HepG2 (cell line): Measurements from ENCODE around the gene RABGGTA. TPM values are rescaled to one million over a fixed set of nuclear protein-coding genes. Genes with fewer than 3 reads are reported as not detected.

ENCODE experiments used
- AGO1 ChIP-seq: fragments of 200-400 bp; formaldehyde crosslinking; IDR thresholded peaks from 2 replicates; pipeline ENCODE4 v1.6.1; 2017; ENCODE audit warnings: mild to moderate bottlenecking, low read depth, low read length, moderate library complexity; ENCODE audit not compliant: poor library complexity, severe bottlenecking
- ATF4 ChIP-seq, 2 experiments: fragments of 450-650 bp in 1 of 2; sonication (generic) in 1 of 2; formaldehyde crosslinking; IDR thresholded peaks; 2 replicates each; pipeline versions ENCODE4 v1.5.0 to v1.8.0; 2020 to 2022; ENCODE audit warnings: mild to moderate bottlenecking in 1 of 2, missing genetic modification reagents in 1 of 2
- CERS6 ChIP-seq: sonication (generic); formaldehyde crosslinking; IDR thresholded peaks from 2 replicates; pipeline ENCODE4 v1.5.0; 2020; ENCODE audit warnings: missing genetic modification reagents
- FOXP4 ChIP-seq: sonication (generic); formaldehyde crosslinking; IDR thresholded peaks from 2 replicates; pipeline ENCODE4 v1.4.0; 2020; ENCODE audit warnings: missing genetic modification reagents
- KDM2A ChIP-seq: sonication (generic); formaldehyde crosslinking; IDR thresholded peaks from 2 replicates; pipeline ENCODE4 v1.4.0; 2020; ENCODE audit warnings: low read depth, missing genetic modification reagents, borderline replicate concordance
- NAIF1 ChIP-seq: sonication (generic); formaldehyde crosslinking; IDR thresholded peaks from 2 replicates; pipeline ENCODE4 v1.5.0; 2020; ENCODE audit warnings: mild to moderate bottlenecking, missing genetic modification reagents, borderline replicate concordance
- SIX1 ChIP-seq: sonication (generic); formaldehyde crosslinking; IDR thresholded peaks from 2 replicates; pipeline ENCODE4 v1.4.0; 2020; ENCODE audit warnings: missing genetic modification reagents, borderline replicate concordance
- TFAP4 ChIP-seq: sonication (generic); IDR thresholded peaks from 2 replicates; pipeline ENCODE4 v1.6.1; 2016; ENCODE audit warnings: low read depth, borderline replicate concordance
- TSC22D2 ChIP-seq: sonication (generic); formaldehyde crosslinking; IDR thresholded peaks from 2 replicates; pipeline ENCODE4 v1.5.1; 2020; ENCODE audit warnings: missing genetic modification reagents, mild to moderate bottlenecking, borderline replicate concordance
- U2AF1 ChIP-seq: fragments of 200-400 bp; formaldehyde crosslinking; optimal IDR thresholded peaks from 2 replicates; pipeline ENCODE3; 2017; ENCODE audit warnings: mild to moderate bottlenecking, low read depth, low read length
- U2AF2 ChIP-seq: fragments of 200-400 bp; formaldehyde crosslinking; IDR thresholded peaks from 2 replicates; pipeline ENCODE4 v1.6.1; 2017; ENCODE audit warnings: low read depth, mild to moderate bottlenecking, low read length
- ZIK1 ChIP-seq: sonication (generic); formaldehyde crosslinking; IDR thresholded peaks from 2 replicates; pipeline ENCODE4 v1.5.0; 2020; ENCODE audit warnings: mild to moderate bottlenecking, low read depth, missing genetic modification reagents, borderline replicate concordance
- ZNF260 ChIP-seq: sonication (generic); formaldehyde crosslinking; IDR thresholded peaks from 2 replicates; pipeline ENCODE4 v1.4.0; 2020; ENCODE audit warnings: missing genetic modification reagents, low read depth, mild to moderate bottlenecking, borderline replicate concordance
- ZNF484 ChIP-seq: sonication (generic); formaldehyde crosslinking; IDR thresholded peaks from 2 replicates; pipeline ENCODE4 v1.5.1; 2020; ENCODE audit warnings: mild to moderate bottlenecking, low read depth, missing genetic modification reagents, borderline replicate concordance
- ZNF614 ChIP-seq: IDR thresholded peaks from 2 replicates; pipeline ENCODE4 v1.6.1; 2018; ENCODE audit warnings: missing biosample characterization, missing genetic modification reagents, inconsistent platforms, borderline replicate concordance
- polyA plus RNA-seq, 8 experiments: library from polyadenylated mRNA; depleted of rRNA in 3 of 8; stranded (reverse) in 7 of 8; unstranded in 1 of 8; fragments of >200 nt; fragmentation: Illumina TruSeq in 4 of 8; extraction: Trizol in 4 of 8; gene quantifications; 2 replicates each; pipeline versions ENCODE4 v1.2.1 to v1.2.3, GENCODE V29; 2011 to 2016; ENCODE audit warnings: low read depth in 4 of 8, missing spikeins in 1 of 8, mixed read lengths in 1 of 8; ENCODE audit not compliant: insufficient read depth in 1 of 8
- total RNA-seq, 5 experiments: library from RNA; depleted of rRNA; stranded (reverse); fragments of >200 nt; fragmentation: Illumina TruSeq; extraction: Trizol; gene quantifications; 2 replicates each; pipeline ENCODE4 v1.2.3, GENCODE V29; 2016; ENCODE audit warnings: low read depth in 1 of 5

Gene RABGGTA
- total and polyA plus RNA-seq, 2 of the 13 experiments (the other 11 are each of a cell fraction or from before 2014, with no cell fraction given) = 57.9 to 90.8 TPM

- TF ChIP-seq FOXP4 (CRISPR knock-in tag) (no peak), ZIK1 (peak; percentile 65; the same call in 1 of the 2 replicates), ZNF614 (CRISPR knock-in tag) (no peak), TFAP4 (no peak), TSC22D2 (0 out of 2 replicates have a peak, but pooled peaks have one; percentile 2), SIX1 (CRISPR knock-in tag) (no peak), AGO1 (no peak), ZNF484 (CRISPR knock-in tag) (no peak), KDM2A (CRISPR knock-in tag) (0 out of 2 replicates have a peak, but pooled peaks have one; percentile 19), U2AF2 (no peak), CERS6 (no peak), ZNF260 (CRISPR knock-in tag) (no peak), U2AF1 (no peak), ATF4 (CRISPR knock-in tag; IDR thresholded peaks at IDR 0.05) (no peak), NAIF1 (CRISPR knock-in tag) (no peak)
Measured at GRCh38 chr14:24314377-24315193, 43.2 kb upstream of the RABGGTA start (continued).
